Activated CD4-positive, alpha-beta T cell treated with anti-CD3 and anti-CD28 coated beads for 36 hours (primary cell): ENCODE measurements around the gene CD207. TPM values are rescaled to one million over a fixed set of nuclear protein-coding genes. Genes with fewer than 3 reads are reported as not detected.

Experiments used
- ATAC-seq: fragments of 200-7000 bp; cut with Tn5 transposase; one replicate; pipeline ENCODE4 v1.10.0; 2021; ENCODE audit warnings: mild to moderate bottlenecking, moderate library complexity
- CTCF ChIA-PET: fragments of 350-600 bp; sonication (Branson Sonifier 250); formaldehyde crosslinking; loops from one replicate; lab custom pipeline; 2021; ENCODE audit warnings: antibody characterized with exemption; lab: Charles Lee
- POLR2A ChIA-PET: fragments of 350-600 bp; sonication (Branson Sonifier 250); formaldehyde crosslinking; loops from one replicate; lab custom pipeline; 2021; ENCODE audit warnings: antibody characterized with exemption, inconsistent platforms; lab: Charles Lee
- DNase-seq: peaks from one replicate; pipeline ENCODE4 v3.0.0-alpha.2; 2020
- H3K27ac Mint-ChIP-seq: one replicate; pipeline ENCODE4 v1.8.0; 2021; ENCODE audit warnings: mixed read lengths
- H3K27me3 Mint-ChIP-seq: one replicate; pipeline ENCODE4 v1.8.0; 2021; ENCODE audit warnings: mixed read lengths
- H3K36me3 Mint-ChIP-seq: one replicate; pipeline ENCODE4 v1.8.0; 2021; ENCODE audit warnings: low read depth, mixed read lengths
- H3K4me1 Mint-ChIP-seq: one replicate; pipeline ENCODE4 v1.8.0; 2021; ENCODE audit warnings: mixed read lengths
- H3K4me3 Mint-ChIP-seq: one replicate; pipeline ENCODE4 v1.8.0; 2021; ENCODE audit warnings: mild to moderate bottlenecking, moderate library complexity, mixed read lengths
- H3K9me3 Mint-ChIP-seq: one replicate; pipeline ENCODE4 v1.8.0; 2021; ENCODE audit warnings: low read depth, mixed read lengths
- intact Hi-C, 2 experiments: fragments of 100-400 bp; cut with DNase I in 1 of 2; cut with micrococcal nuclease in 1 of 2; formaldehyde crosslinking; loops; one replicate each; pipeline versions ENCODE4 v1.14.2 to v1.15.1; 2022 to 2024; cut with DNase I, micrococcal nuclease
- total RNA-seq, 2 experiments: library from RNA; stranded (reverse); gene quantifications; one replicate each; pipeline ENCODE4 v1.2.3, GENCODE V29; 2021

CD207 gene
- total RNA-seq, 2 experiments from 2014 or later: not detected

DNA sequence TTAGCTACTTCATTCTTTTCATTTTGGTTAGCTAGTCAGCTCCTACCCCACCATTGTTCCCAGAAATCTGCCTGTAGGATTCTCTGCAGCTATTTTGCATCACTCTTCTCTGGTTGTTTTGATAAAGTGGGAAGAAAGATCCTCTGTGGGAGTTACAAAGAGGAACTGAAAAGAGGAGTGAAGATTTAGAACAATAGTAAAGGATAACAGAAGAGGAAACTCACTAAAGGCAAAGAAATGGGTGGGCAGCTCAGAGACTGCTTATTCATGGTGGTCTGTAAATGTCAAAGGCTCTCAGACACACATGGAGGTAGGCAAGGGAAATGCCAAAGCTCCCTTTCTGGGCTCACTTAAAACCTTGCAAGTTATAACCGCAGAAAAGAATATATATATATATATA lies 17.2 kb upstream of the CD207 start:
- Mint-ChIP-seq H3K4me1 (peaks cover 29% of the 10 kb centered on the region), H3K27ac (no peak overlapping the region), H3K27me3 (peaks cover 2% of the 10 kb centered on the region), H3K4me3 (no peak overlapping the region), H3K36me3 (no peaks in the 10 kb centered on the region), H3K9me3 (no peaks in the 10 kb centered on the region)
- intact Hi-C loops: no loop called here
- ATAC-seq (no peak), DNase-seq (no peak)
- POLR2A ChIA-PET: no interaction called here
- CTCF ChIA-PET: interaction anchor here (0.8 to 1.9 kb wide), 7 partner anchors 9 to 67 kb away, joined by 3 to 12 read pairs (median 3); no protein-coding TSS in a partner anchor

DNA sequence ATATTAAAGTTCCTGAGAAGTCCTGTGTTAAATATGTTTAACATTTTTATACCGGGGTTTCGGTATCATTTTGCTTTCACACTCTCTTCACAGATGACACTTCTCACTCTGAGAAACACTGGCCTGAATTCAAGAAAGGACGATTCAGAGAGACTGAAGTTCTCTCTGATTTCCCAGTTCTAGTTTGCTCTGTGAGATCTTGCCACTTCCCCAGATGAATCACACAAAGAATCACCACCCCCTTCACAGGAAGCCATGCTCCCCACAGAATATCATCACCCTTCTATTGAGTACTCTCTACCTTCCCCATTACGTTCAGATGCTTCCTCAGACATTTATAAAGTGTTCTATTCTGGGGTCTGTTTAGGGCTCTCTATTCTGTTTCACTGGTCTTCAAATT lies 16.1 kb upstream of the CD207 start:
- ATAC-seq: peak; percentile 99
- DNase-seq: peak; percentile 59
- Mint-ChIP-seq H3K4me1 (peaks cover 29% of the 10 kb centered on the region), H3K27ac (peak overlapping the region; percentile 85), H3K36me3 (no peaks in the 10 kb centered on the region), H3K9me3 (no peaks in the 10 kb centered on the region), H3K27me3 (peaks cover 2% of the 10 kb centered on the region), H3K4me3 (peak overlapping the region; percentile 1)
- POLR2A ChIA-PET: no interaction called here
- CTCF ChIA-PET: interaction anchor here (0.6 to 1.9 kb wide), 6 partner anchors 20 to 207 kb away, joined by 3 to 12 read pairs (median 3); no protein-coding TSS in a partner anchor
- intact Hi-C loops: loop anchor here in 1 of 2 experiments (1.0 kb wide), 2 partner anchors 27 to 83 kb away; partner anchors contain the start of gene ADD2

DNA sequence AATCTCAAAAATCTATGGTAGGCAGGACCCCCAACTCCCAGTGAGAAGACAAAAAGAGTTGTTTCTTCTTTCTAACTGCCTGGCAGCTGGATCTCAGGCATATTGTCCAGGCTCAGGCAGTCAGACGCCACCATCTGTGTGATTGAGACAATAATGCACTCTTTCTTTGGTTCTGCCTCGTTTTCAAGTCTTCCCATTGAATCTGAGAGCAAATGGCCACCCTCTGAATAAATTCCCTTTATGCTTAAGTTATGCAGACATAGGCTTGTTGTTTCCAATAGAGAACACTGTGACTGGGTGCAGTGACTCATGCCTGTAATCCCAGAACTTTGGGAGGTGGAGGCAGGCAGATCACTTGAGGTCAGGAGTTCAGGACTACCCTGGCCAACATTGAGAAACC lies 15.3 kb upstream of the CD207 start:
- H3K36me3 Mint-ChIP-seq: no peaks in the 10 kb centered on the region
- peak overlapping the region; percentile 55 for H3K27ac Mint-ChIP-seq
- H3K27me3 Mint-ChIP-seq: no peaks in the 10 kb centered on the region
- no peak overlapping the region for H3K4me3 Mint-ChIP-seq
- H3K4me1 Mint-ChIP-seq: peaks cover 29% of the 10 kb centered on the region
- H3K9me3 Mint-ChIP-seq: no peaks in the 10 kb centered on the region
- DNase-seq (no peak), ATAC-seq (no peak)
- intact Hi-C loops: loop anchor here in 1 of 2 experiments (1.0 kb wide), 2 partner anchors 27 to 83 kb away; partner anchors contain the start of gene ADD2
- CTCF ChIA-PET: interaction anchor here (0.6 to 2.1 kb wide), 4 partner anchors 9 to 597 kb away, joined by 3 to 7 read pairs (median 3); no protein-coding TSS in a partner anchor
- POLR2A ChIA-PET: no interaction called here

DNA sequence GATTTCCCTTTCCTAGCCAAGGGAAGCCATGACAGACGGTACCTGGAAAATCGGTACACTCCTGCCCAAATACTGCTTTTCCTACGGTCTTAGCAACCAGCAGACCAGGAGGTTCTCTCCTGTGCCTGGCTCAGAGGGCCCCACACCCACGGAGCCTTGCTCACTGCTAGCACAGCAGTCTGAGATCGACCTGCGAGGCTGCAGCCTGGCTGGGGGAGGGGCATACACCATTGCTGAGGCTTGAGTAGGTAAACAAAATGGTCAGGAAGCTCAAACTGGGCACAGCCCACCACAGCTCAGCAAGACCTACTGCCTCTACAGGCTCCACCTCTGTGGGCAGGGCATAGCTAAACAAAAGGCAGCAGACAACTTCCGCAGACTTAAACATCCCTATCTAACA lies 6.8 kb upstream of the CD207 start:
- no peak for DNase-seq
- no peak for ATAC-seq
- no peaks in the 10 kb centered on the region for H3K9me3 Mint-ChIP-seq
- ChIA-PET POLR2A (no interaction called here), CTCF (interaction anchor here (0.6 to 0.7 kb wide), 2 partner anchors 11 to 105 kb away, joined by 3 to 4 read pairs; no protein-coding TSS in a partner anchor)
- intact Hi-C loops: no loop called here
- H3K4me3 Mint-ChIP-seq: no peak overlapping the region
- H3K4me1 Mint-ChIP-seq: no peaks in the 10 kb centered on the region
- no peaks in the 10 kb centered on the region for H3K36me3 Mint-ChIP-seq
- H3K27me3 Mint-ChIP-seq: peaks cover 6% of the 10 kb centered on the region
- H3K27ac Mint-ChIP-seq: no peak overlapping the region

DNA sequence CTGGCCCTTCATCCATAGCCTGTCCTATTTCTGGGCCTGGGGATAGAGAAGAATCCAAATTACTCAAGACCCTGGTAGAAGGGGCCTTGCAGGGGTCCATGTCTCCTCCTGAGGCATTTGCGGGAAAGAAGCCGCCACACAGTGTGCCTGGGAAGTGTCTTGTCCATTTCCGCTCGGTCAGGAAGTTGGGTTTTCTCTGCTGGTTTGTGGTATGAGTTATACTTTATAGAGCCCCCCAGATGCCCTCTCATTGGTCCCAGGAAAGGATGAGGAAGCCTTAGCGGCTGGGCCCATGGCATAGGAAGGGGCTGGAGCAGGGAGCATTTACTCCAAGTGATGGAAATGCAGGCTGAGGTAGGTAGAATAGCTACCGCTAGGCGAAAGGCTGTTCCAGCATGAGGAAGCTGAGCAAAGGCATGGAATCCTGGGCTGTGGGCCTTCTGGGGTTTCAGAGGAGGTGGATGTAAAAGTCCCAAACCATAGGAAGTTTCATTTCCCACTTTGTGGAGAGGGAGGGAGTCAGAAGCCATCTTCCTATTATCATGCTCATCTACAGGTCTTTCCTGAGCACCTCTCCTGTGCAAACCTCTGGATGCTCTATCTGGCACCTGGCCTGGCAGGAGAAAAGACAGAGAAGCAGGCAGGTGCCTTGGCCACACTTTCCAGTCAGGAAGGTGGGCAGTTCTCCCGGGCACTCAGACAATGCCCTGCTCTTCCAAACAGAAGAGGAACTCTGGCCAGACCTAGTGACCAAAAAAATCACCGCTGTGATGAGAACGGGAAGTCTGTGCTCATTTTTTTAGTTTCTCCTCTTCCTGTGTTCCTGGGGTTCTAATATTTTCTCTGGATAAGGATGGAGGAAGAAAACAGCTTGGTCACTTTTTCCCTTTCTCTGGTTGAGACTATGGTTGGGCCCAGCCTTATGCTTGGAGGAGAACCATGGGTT lies 2.6 kb upstream of the CD207 start:
- H3K4me1 Mint-ChIP-seq: no peaks in the 10 kb centered on the region
- POLR2A ChIA-PET: no interaction called here
- CTCF ChIA-PET: interaction anchor here (1.7 kb wide), 1 partner anchor 12 kb away, joined by 6 read pairs; no protein-coding TSS in a partner anchor
- ATAC-seq (no peak), DNase-seq (no peak)
- no peak overlapping the region for H3K27ac Mint-ChIP-seq
- no peaks in the 10 kb centered on the region for H3K9me3 Mint-ChIP-seq
- no peak overlapping the region for H3K4me3 Mint-ChIP-seq
- H3K27me3 Mint-ChIP-seq: peaks cover 6% of the 10 kb centered on the region
- intact Hi-C loops: no loop called here
- H3K36me3 Mint-ChIP-seq: no peaks in the 10 kb centered on the region

DNA sequence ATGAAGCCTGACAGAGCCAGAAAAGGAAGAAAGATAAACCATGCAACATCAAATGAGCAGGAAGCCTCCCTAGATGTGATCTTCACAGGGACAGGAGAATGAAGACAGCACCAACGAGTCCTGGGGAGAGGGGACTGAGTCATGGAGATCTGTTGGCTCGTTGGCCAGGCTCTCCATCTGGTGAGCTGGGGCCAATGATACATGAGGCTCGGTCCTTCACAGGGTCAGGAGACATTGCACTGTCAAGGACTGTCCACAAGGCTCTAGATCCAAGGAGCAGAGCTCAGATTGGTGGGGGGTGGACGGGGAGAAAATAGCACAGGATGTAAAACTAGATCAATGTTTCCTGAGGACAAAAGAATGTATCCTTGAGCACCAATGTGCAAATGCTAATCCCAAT lies 735 bp downstream of the CD207 start:
- Mint-ChIP-seq H3K9me3 (no peaks in the 10 kb centered on the region), H3K36me3 (no peaks in the 10 kb centered on the region), H3K4me3 (no peak overlapping the region), H3K4me1 (no peaks in the 10 kb centered on the region), H3K27ac (no peak overlapping the region), H3K27me3 (no peaks in the 10 kb centered on the region)
- DNase-seq: no peak
- POLR2A ChIA-PET: no interaction called here
- no peak for ATAC-seq
- intact Hi-C loops: no loop called here
- CTCF ChIA-PET: interaction anchor here (0.6 kb wide), 1 partner anchor 59 kb away, joined by 4 read pairs; no protein-coding TSS in a partner anchor

DNA sequence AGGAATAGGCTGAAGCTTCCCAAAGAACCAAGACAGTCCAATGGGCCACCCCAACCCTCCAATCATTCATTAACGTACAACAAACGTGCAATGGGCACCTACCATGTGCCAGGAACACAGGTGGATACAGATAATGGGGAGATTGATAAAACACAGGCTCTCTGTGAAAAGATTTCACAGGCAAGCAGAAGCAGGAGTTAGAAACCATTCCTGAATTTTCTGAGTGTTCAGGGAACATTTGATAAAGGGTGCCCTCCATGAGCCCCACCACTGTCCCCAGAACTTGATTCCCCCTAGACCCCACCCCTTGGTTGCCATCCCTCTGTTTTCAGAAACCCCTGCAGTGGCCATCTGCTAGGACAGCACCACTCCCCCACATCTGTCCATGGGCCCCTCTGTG lies 1.5 kb downstream of the CD207 start:
- Mint-ChIP-seq H3K4me3 (no peak overlapping the region), H3K27me3 (no peaks in the 10 kb centered on the region), H3K36me3 (no peaks in the 10 kb centered on the region), H3K4me1 (no peaks in the 10 kb centered on the region), H3K27ac (no peak overlapping the region), H3K9me3 (no peaks in the 10 kb centered on the region)
- DNase-seq: no peak
- POLR2A ChIA-PET: no interaction called here
- intact Hi-C loops: no loop called here
- CTCF ChIA-PET: interaction anchor here (0.5 kb wide), 1 partner anchor 187 kb away, joined by 3 read pairs; no protein-coding TSS in a partner anchor
- ATAC-seq: no peak

DNA sequence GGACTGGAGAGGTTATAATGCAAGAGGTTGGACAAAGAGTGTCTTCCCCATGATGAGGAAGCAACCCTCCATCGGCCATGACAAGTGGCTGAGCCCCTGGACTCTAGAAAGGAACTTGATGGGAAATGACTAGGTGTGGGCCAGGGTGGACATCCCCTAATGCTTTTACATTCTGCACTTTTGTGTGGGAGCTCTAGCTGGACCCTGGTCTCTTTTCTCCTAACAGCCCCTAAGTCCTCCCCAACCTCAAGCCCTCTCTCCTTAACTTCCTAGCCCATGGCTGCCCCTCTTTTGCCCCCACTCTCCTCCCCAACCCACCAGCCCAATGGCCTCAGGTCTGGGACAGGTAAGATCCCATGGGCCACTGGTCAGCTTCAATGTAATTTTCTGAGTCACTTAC lies 2.4 kb downstream of the CD207 start:
- intact Hi-C loops: no loop called here
- DNase-seq (no peak), ATAC-seq (no peak)
- ChIA-PET POLR2A (no interaction called here), CTCF (no interaction called here)
- no peak overlapping the region for H3K4me3 Mint-ChIP-seq
- no peaks in the 10 kb centered on the region for H3K27me3 Mint-ChIP-seq
- H3K4me1 Mint-ChIP-seq: peaks cover 3% of the 10 kb centered on the region
- no peaks in the 10 kb centered on the region for H3K9me3 Mint-ChIP-seq
- no peaks in the 10 kb centered on the region for H3K36me3 Mint-ChIP-seq
- H3K27ac Mint-ChIP-seq: no peak overlapping the region

DNA sequence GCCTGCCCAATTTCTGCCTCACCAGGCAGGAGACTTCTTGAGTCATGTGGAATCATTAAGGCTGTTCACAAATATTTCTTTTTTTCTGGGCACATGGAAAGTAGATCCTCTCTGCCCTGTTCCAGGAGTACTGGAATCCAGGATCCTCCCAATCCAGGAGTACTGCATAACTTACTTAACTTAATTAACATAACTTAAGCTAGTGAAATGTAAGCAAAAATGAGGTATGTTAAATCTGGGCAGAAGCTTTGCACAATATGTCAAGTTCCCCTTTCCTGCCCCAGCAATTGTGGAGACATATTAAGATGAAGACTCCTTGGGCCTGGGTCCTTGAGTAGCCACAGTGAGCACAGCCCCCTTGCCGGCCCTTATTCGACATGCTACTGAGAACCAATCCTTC lies 3.2 kb downstream of the CD207 start:
- ATAC-seq: no peak
- no peaks in the 10 kb centered on the region for H3K9me3 Mint-ChIP-seq
- H3K27ac Mint-ChIP-seq: no peak overlapping the region
- H3K27me3 Mint-ChIP-seq: no peaks in the 10 kb centered on the region
- DNase-seq: no peak
- ChIA-PET POLR2A (no interaction called here), CTCF (interaction anchor here (0.6 kb wide), 1 partner anchor 29 kb away, joined by 3 read pairs; no protein-coding TSS in a partner anchor)
- peaks cover 6% of the 10 kb centered on the region for H3K4me1 Mint-ChIP-seq
- H3K36me3 Mint-ChIP-seq: no peaks in the 10 kb centered on the region
- no peak overlapping the region for H3K4me3 Mint-ChIP-seq
- intact Hi-C loops: no loop called here

DNA sequence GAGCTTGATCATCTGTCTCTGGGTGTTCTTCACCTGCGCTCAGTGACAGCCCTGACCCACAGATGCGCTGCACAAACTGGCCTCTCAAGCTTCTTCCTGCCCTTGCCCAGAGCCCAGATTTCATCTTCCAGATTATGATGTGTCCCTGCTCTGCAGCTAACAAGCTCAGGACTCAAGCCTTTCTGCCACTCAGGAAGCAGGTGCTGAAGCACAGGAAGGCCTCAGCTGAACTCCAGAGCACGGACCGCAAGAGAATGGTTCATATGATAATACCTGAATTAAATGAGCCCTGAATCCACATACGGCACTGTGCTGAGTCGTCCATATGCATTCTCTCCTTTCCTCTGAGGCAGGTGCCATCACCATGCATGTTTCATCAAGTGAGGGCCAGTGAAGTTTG lies 3.8 kb downstream of the CD207 start:
- no peak overlapping the region for H3K27ac Mint-ChIP-seq
- no peaks in the 10 kb centered on the region for H3K36me3 Mint-ChIP-seq
- H3K4me3 Mint-ChIP-seq: no peak overlapping the region
- ChIA-PET CTCF (interaction anchor here (0.6 to 2.0 kb wide), 3 partner anchors 21 to 40 kb away, joined by 3 to 5 read pairs (median 3); no protein-coding TSS in a partner anchor), POLR2A (no interaction called here)
- H3K9me3 Mint-ChIP-seq: no peaks in the 10 kb centered on the region
- ATAC-seq: no peak
- no peak for DNase-seq
- intact Hi-C loops: no loop called here
- H3K4me1 Mint-ChIP-seq: peaks cover 12% of the 10 kb centered on the region
- no peaks in the 10 kb centered on the region for H3K27me3 Mint-ChIP-seq

DNA sequence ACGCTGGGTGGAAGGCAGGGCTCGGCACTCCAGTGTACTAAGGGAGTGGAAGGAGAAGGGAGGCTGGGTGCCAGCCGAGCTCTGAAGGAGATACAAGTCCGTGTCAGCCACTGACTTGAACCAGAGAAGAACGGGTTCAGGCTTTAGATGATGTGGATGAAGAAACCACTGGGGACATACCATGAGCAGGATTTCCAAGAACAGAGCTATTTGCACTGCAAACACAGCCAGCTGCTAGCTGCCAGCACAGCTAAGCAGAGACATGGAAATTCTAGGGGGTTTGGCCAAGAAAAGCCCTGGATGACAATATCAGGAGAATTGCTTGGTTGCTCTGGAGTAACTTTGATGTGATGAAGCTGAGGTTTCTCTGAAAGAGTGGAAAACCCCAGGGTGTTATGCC lies 5.2 kb downstream of the CD207 start:
- Mint-ChIP-seq H3K27me3 (no peaks in the 10 kb centered on the region), H3K9me3 (no peaks in the 10 kb centered on the region), H3K27ac (no peak overlapping the region), H3K36me3 (no peaks in the 10 kb centered on the region), H3K4me3 (no peak overlapping the region), H3K4me1 (peaks cover 17% of the 10 kb centered on the region)
- intact Hi-C loops: no loop called here
- POLR2A ChIA-PET: no interaction called here
- CTCF ChIA-PET: interaction anchor here (0.7 to 2.0 kb wide), 3 partner anchors 9 to 45 kb away, joined by 3 to 5 read pairs (median 3); no protein-coding TSS in a partner anchor
- ATAC-seq (no peak), DNase-seq (no peak)
